ENCODE measurements around the gene HSPA4. TPM values are rescaled to one million over a fixed set of nuclear protein-coding genes. Genes with fewer than 3 reads are reported as not detected.

The HSPA4 gene
- total RNA-seq, 1 experiment from 2014 or later: 337 TPM

DNA sequence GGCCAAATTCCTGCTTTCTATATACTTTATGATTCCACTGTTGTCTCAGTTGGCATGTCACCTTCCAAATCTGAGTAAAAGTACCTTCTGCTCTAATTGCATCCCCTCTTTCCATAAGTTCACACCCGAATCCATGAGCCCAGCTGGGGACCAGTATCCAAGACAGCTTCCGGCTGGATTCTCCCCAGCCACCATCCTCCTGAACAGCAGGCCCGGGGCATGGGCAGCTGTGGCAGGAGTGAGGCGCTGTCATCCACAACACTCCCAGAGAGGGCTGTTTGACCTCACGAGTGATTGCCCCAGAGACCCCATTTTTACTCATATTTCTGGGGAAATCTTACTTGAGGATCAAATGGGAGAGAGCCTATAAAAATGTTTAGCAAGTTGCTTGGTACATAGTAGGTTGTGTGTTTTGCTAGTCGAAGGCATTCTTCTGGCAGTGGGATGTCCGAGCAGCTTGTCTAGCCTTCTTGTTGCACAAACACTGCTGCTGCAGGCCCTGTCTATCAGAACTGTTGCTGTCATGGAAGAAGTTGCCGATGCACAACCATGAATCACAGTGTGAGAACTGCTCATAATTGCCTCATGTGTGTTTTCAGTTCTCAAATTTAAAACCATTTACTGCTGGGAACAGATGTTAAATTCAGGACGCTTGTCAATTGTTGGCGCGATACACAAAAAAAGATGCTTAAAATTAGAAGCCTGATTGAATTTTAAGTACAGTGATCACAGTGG, 93.8 kb downstream of the HSPA4 start:
- ChIA-PET CTCF (no interaction called here), POLR2A (ENCODE audit: low non-redundant PET) (interaction anchor here (0.6 kb wide), 1 partner anchor 89 kb away, joined by 7 read pairs; no protein-coding TSS in a partner anchor)
- TF ChIP-seq EZH2 (IDR thresholded peaks at IDR 0.05; ENCODE audit: borderline replicate concordance, low read depth, low read length, poor library complexity, severe bottlenecking): no peak
- TF ChIP-seq, protein P1, sequence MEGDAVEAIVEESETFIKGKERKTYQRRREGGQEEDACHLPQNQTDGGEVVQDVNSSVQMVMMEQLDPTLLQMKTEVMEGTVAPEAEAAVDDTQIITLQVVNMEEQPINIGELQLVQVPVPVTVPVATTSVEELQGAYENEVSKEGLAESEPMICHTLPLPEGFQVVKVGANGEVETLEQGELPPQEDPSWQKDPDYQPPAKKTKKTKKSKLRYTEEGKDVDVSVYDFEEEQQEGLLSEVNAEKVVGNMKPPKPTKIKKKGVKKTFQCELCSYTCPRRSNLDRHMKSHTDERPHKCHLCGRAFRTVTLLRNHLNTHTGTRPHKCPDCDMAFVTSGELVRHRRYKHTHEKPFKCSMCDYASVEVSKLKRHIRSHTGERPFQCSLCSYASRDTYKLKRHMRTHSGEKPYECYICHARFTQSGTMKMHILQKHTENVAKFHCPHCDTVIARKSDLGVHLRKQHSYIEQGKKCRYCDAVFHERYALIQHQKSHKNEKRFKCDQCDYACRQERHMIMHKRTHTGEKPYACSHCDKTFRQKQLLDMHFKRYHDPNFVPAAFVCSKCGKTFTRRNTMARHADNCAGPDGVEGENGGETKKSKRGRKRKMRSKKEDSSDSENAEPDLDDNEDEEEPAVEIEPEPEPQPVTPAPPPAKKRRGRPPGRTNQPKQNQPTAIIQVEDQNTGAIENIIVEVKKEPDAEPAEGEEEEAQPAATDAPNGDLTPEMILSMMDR (conservative IDR thresholded peaks at IDR 0.05; ENCODE audit: low read depth, low read length): no peak
- DNase-seq (ENCODE audit: low spot score): no peak
- Histone ChIP-seq H3K27ac (ENCODE audit: low read depth, low read length, poor library complexity, severe bottlenecking) (no peak overlapping the region), H3K4me1 (ENCODE audit: insufficient read depth, low read length, poor library complexity, severe bottlenecking) (no peaks in the 10 kb centered on the region), H3K27me3 (replicated peaks; ENCODE audit: insufficient read depth, low read depth, low read length, poor library complexity) (peaks cover under 1% of the 10 kb centered on the region), H3K4me3 (ENCODE audit: low read depth, low read length, poor library complexity, severe bottlenecking) (no peak overlapping the region), H3K9me3 (ENCODE audit: low read depth, low read length, poor library complexity, severe bottlenecking) (no peaks in the 10 kb centered on the region), H3K36me3 (ENCODE audit: insufficient read depth, low read length, poor library complexity, severe bottlenecking) (no peaks in the 10 kb centered on the region)
- no TSS peak for BruUV-seq (replicated peaks)
- intact Hi-C loops (cut with micrococcal nuclease; ENCODE audit: unreplicated experiment): no loop called here

DNA sequence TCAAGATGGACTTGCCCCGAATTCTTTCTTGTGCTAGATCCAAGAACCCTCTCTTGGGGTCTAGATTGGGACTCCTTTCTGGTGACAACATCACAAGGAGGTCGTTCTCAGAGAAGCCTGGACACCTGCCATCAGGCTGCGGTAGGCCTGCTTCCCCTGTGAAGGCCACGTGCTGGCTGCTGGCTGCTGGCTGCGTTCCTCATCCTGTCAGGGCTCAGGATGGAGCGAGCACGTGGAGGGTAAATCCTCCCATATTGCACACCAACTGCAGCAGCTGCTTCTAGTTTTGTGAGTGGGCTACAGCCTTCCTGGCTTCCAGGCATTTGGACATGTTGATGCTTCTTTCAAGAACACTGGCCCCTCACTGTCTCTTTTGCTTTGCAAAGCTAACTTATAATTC, 95.6 kb downstream of the HSPA4 start:
- CTCF ChIA-PET: no interaction called here
- H3K9me3 ChIP-seq (ENCODE audit: low read depth, low read length, poor library complexity, severe bottlenecking): no peaks in the 10 kb centered on the region
- intact Hi-C loops (cut with micrococcal nuclease; ENCODE audit: unreplicated experiment): no loop called here
- TF ChIP-seq EZH2 (IDR thresholded peaks at IDR 0.05; ENCODE audit: borderline replicate concordance, low read depth, low read length, poor library complexity, severe bottlenecking): no peak
- TF ChIP-seq, protein P1 (conservative IDR thresholded peaks at IDR 0.05; ENCODE audit: low read depth, low read length): no peak
- H3K4me3 ChIP-seq (ENCODE audit: low read depth, low read length, poor library complexity, severe bottlenecking): no peak overlapping the region
- no TSS peak for BruUV-seq (replicated peaks)
- H3K27ac ChIP-seq (ENCODE audit: low read depth, low read length, poor library complexity, severe bottlenecking): no peak overlapping the region
- no peak for DNase-seq (ENCODE audit: low spot score)
- POLR2A ChIA-PET (ENCODE audit: low non-redundant PET): no interaction called here
- H3K4me1 ChIP-seq (ENCODE audit: insufficient read depth, low read length, poor library complexity, severe bottlenecking): no peaks in the 10 kb centered on the region
- H3K36me3 ChIP-seq (ENCODE audit: insufficient read depth, low read length, poor library complexity, severe bottlenecking): no peaks in the 10 kb centered on the region
- H3K27me3 ChIP-seq (replicated peaks; ENCODE audit: insufficient read depth, low read depth, low read length, poor library complexity): no peaks in the 10 kb centered on the region

DNA sequence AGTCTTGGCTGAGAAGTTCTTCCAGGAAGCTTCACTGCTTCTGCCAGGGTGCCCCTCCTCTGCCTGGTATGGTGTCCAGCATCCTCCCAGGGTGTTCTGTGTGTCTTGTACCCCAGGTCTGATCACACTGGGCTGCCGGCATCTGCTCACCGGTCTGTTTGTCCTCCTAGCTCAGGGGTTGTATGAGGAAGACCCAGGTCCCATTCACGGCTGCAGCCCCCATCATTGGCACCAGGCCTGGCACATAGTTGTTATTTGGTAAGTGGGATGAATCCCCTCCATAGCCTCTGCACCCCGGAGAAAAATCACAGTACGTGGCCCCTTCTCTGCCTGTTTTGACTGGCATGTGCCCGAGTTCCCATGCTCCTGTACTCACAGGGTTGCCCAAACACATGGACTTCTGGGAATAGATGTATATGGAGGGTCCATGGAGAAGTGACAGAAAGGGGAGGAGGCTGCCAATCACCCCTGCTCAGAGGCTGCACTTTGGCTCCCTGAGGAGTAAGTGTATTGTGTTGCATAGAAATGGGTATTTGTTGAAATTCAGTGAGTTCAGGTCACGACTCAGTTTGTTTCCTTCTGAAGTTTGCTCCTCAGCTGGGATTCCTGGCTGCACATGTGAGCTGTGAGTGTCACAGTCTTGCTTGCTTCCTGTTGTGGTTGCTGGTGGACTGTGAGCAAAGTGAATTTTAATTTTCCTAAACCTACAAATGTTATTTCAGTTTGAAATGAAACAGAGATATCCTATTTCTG, 96.2 kb downstream of the HSPA4 start:
- CTCF ChIA-PET: no interaction called here
- no peaks in the 10 kb centered on the region for H3K4me1 ChIP-seq (ENCODE audit: insufficient read depth, low read length, poor library complexity, severe bottlenecking)
- intact Hi-C loops (cut with micrococcal nuclease; ENCODE audit: unreplicated experiment): no loop called here
- H3K4me3 ChIP-seq (ENCODE audit: low read depth, low read length, poor library complexity, severe bottlenecking): no peak overlapping the region
- no peaks in the 10 kb centered on the region for H3K9me3 ChIP-seq (ENCODE audit: low read depth, low read length, poor library complexity, severe bottlenecking)
- no peaks in the 10 kb centered on the region for H3K36me3 ChIP-seq (ENCODE audit: insufficient read depth, low read length, poor library complexity, severe bottlenecking)
- TF ChIP-seq, protein P1 (conservative IDR thresholded peaks at IDR 0.05; ENCODE audit: low read depth, low read length): no peak
- TF ChIP-seq EZH2 (IDR thresholded peaks at IDR 0.05; ENCODE audit: borderline replicate concordance, low read depth, low read length, poor library complexity, severe bottlenecking): no peak
- no peak for DNase-seq (ENCODE audit: low spot score)
- no TSS peak for BruUV-seq (replicated peaks)
- POLR2A ChIA-PET (ENCODE audit: low non-redundant PET): no interaction called here
- H3K27ac ChIP-seq (ENCODE audit: low read depth, low read length, poor library complexity, severe bottlenecking): no peak overlapping the region
- H3K27me3 ChIP-seq (replicated peaks; ENCODE audit: insufficient read depth, low read depth, low read length, poor library complexity): no peaks in the 10 kb centered on the region

Data from A673 (cell line).